ENCODE results near the gene CLTCL1.

GRCh38 chr22:19325296-19325948 is 33.9 kb upstream of the CLTCL1 start:
- TF ChIP-seq CTCF (IDR thresholded peaks at IDR 0.05) (no peak), POLR2A (IDR thresholded peaks at IDR 0.05) (no peak)
